ENCODE data around the gene PIGP. TPM values are rescaled to one million over a fixed set of nuclear protein-coding genes. Genes with fewer than 3 reads are reported as not detected.

PIGP gene
- total and polyA plus RNA-seq, 2 donors (not counting 3 experiments of a cell fraction or from before 2014, with no cell fraction given): 11.4 to 18.9 TPM

GRCh38 chr21:37032877-37033471 is 39.9 kb downstream of the PIGP start:
- Histone ChIP-seq H3K27me3 (ENCODE audit: control insufficient read depth in 2 of 2, insufficient read depth in 2 of 2, low read length in 2 of 2) (peaks cover 4 to 5% of the 10 kb centered on the region in 2 experiments), H3K79me2 (ENCODE audit: control insufficient read depth, insufficient read depth, low read length) (no peaks in the 10 kb centered on the region), H3K4me2 (ENCODE audit: insufficient read depth, low read length) (no peak overlapping the region), H2AFZ (ENCODE audit: low read depth, low read length) (no peak overlapping the region), H3K9ac (replicated peaks; ENCODE audit: extremely low read depth, insufficient read depth, low read length) (no peak overlapping the region), H3K27ac (ENCODE audit: insufficient read depth, low read depth, low read length) (no peak overlapping the region), H3K9me3 (replicated peaks; ENCODE audit: control insufficient read depth, insufficient read depth, low read length) (no peaks in the 10 kb centered on the region), H4K20me1 (replicated peaks; ENCODE audit: control insufficient read depth, extremely low read depth, insufficient read depth, low read length) (no peaks in the 10 kb centered on the region), H3K4me1 (ENCODE audit: control insufficient read depth, extremely low read depth, insufficient read depth, low read length) (no peaks in the 10 kb centered on the region), H3K9me1 (replicated peaks; ENCODE audit: control insufficient read depth, extremely low read depth, insufficient read depth, low read length) (no peaks in the 10 kb centered on the region), H3K4me3 (replicated peaks in 1 of 3; ENCODE audit: insufficient read depth in 1 of 3, low read depth in 1 of 3, low read length in 3 of 3) (no peak overlapping the region), H3K36me3 (ENCODE audit: control insufficient read depth in 2 of 2, extremely low read depth in 1 of 2, insufficient read depth in 2 of 2, low read length in 2 of 2) (no peaks in the 10 kb centered on the region)
- intact Hi-C loops (cut with micrococcal nuclease) (no loop called here), dilution Hi-C loops (cut with MboI; ENCODE audit: extremely low pct_ligation_motif_present, low sequenced_read_pairs) (no loop called here)
- ChIA-PET CTCF (no interaction called here), POLR2A (no interaction called here)
- TF ChIP-seq JUN (IDR thresholded peaks at IDR 0.05; ENCODE audit: borderline replicate concordance, insufficient read depth, insufficient read length, low read depth) (peak; percentile 21), CTCF (IDR thresholded peaks at IDR 0.05; ENCODE audit: extremely low read depth in 1 of 2, insufficient read depth in 1 of 2, low read depth in 1 of 2, low read length in 2 of 2) (no peak), MAX (IDR thresholded peaks at IDR 0.05; ENCODE audit: insufficient read depth, insufficient read length) (no peak), FOS (IDR thresholded peaks at IDR 0.05; ENCODE audit: borderline replicate concordance, insufficient read depth, low read length) (peak; percentile 79)
- no peak for DNase-seq (ENCODE audit: low read depth, low spot score)
- BruUV-seq (replicated peaks): no TSS peak
- FAIRE-seq: peak; percentile 12

- intact Hi-C loops (cut with micrococcal nuclease) (no loop called here), dilution Hi-C loops (cut with MboI; ENCODE audit: extremely low pct_ligation_motif_present, low sequenced_read_pairs) (no loop called here)
- H4K20me1 ChIP-seq (replicated peaks; ENCODE audit: control insufficient read depth, extremely low read depth, insufficient read depth, low read length): no peaks in the 10 kb centered on the region
- H3K27ac ChIP-seq (ENCODE audit: insufficient read depth, low read depth, low read length): no peak overlapping the region
- no peak overlapping the region for H3K4me2 ChIP-seq (ENCODE audit: insufficient read depth, low read length)
- no peak overlapping the region for H3K9ac ChIP-seq (replicated peaks; ENCODE audit: extremely low read depth, insufficient read depth, low read length)
- BruUV-seq (replicated peaks): no TSS peak
- FAIRE-seq (no peak), DNase-seq (ENCODE audit: low read depth, low spot score) (no peak)
- ChIA-PET CTCF (interaction anchor here (1.4 kb wide), 1 partner anchor 56 kb away, joined by 3 read pairs; no protein-coding TSS in a partner anchor), POLR2A (no interaction called here)
- no peaks in the 10 kb centered on the region for H3K4me1 ChIP-seq (ENCODE audit: control insufficient read depth, extremely low read depth, insufficient read depth, low read length)
- H3K79me2 ChIP-seq (ENCODE audit: control insufficient read depth, insufficient read depth, low read length): no peaks in the 10 kb centered on the region
- no peak overlapping the region for H3K4me3 ChIP-seq (replicated peaks in 1 of 3; ENCODE audit: insufficient read depth in 1 of 3, low read depth in 1 of 3, low read length in 3 of 3)
- no peaks in the 10 kb centered on the region for H3K36me3 ChIP-seq (ENCODE audit: control insufficient read depth in 2 of 2, extremely low read depth in 1 of 2, insufficient read depth in 2 of 2, low read length in 2 of 2)
- no peak overlapping the region for H2AFZ ChIP-seq (ENCODE audit: low read depth, low read length)
- peaks cover 3 to 4% of the 10 kb centered on the region in 2 experiments for H3K27me3 ChIP-seq (ENCODE audit: control insufficient read depth in 2 of 2, insufficient read depth in 2 of 2, low read length in 2 of 2)
- H3K9me3 ChIP-seq (replicated peaks; ENCODE audit: control insufficient read depth, insufficient read depth, low read length): no peaks in the 10 kb centered on the region
- H3K9me1 ChIP-seq (replicated peaks; ENCODE audit: control insufficient read depth, extremely low read depth, insufficient read depth, low read length): no peaks in the 10 kb centered on the region
- no peak for TF ChIP-seq JUN (IDR thresholded peaks at IDR 0.05; ENCODE audit: borderline replicate concordance, insufficient read depth, insufficient read length, low read depth)
These were observed 40.6 kb downstream of the PIGP start for GRCh38 chr21:37032293-37032692.

Data from endothelial cell of umbilical vein (primary cell).